B cell (primary cell): Measurements from ENCODE around the gene ZNF516.

ENCODE experiments used
- CTCF ChIP-seq: fragments of 200-600 bp; IDR thresholded peaks from one replicate; pipeline ENCODE4 v1.8.0; 2022; ENCODE audit warnings: antibody characterized with exemption, mild to moderate bottlenecking
- EZH2 ChIP-seq: IDR thresholded peaks from 2 replicates; pipeline ENCODE4 v1.6.1; 2012; ENCODE audit warnings: borderline replicate concordance, low read depth, mild to moderate bottlenecking, moderate library complexity, low read length; ENCODE audit not compliant: insufficient read depth, poor library complexity, severe bottlenecking

DNA sequence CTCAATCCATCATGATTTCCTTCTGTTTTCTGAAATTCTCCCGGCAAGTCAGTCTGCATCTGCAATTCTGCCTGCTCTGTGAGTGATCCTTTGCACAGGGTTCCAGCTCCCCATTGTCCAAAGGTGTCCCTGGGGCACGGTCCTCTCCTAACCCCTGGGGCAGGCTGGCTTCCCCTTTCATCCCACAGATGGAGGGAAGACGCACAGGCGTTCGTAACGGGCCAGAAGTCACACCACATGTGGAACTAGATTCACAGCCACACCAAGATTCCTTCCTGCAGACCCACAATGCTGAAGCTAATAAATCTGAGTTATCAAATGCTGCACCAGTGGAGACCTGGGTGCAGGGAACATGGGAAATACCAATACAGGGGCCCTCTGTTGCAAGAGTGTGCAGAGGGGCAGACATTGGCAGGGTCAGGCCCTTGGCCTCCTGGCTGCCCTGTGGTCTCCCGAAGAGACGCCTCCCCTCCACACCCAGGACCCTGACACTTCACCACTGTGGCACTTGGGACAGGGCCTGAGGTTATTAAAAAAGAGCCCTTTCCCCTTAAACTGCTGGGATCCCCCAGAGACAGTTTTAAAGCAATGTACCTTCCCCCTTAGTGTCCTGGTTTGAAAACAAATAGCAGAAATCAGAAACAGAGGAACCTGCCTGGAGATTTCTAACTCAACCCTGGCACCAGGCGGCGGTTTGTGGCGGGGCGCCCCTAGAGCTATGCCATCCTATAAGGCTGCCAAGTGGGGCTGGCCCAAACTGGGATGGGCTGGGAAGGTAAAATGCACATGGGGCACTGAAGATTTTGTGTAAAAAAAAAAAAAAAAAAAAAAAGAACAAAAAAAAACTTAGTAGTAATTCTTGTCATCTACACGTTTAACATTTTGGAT is 15.4 kb downstream of the ZNF516 start:
- TF ChIP-seq CTCF = no peak
- no peak for TF ChIP-seq EZH2
